MM.1S (cell line): Measurements from ENCODE around the gene GRIK4.
"Not testable (repeated sequence)": the region's sequence is repeated elsewhere in the genome, so short reads cannot be mapped to it uniquely, and the experiment has no call there.

Experiments used
- DNase-seq: peaks from one replicate; pipeline ENCODE4 v3.0.0-alpha.2; 2015
- H2AFZ ChIP-seq: fragments of 300-600 bp; sonication (generic); 2 replicates; pipeline ENCODE4 v1.6.0; 2016; ENCODE audit warnings: antibody characterized with exemption, low read length
- H3F3A ChIP-seq: fragments of 300-600 bp; sonication (generic); 2 replicates; pipeline ENCODE4 v1.6.1; 2016; ENCODE audit warnings: mild to moderate bottlenecking, antibody characterized with exemption, low read length, moderate library complexity, mixed read lengths; ENCODE audit not compliant: insufficient read depth
- H3K27ac ChIP-seq: fragments of 300-600 bp; sonication (generic); 2 replicates; pipeline ENCODE4 v1.5.1; 2016; ENCODE audit warnings: mild to moderate bottlenecking, low read length
- H3K27me3 ChIP-seq: fragments of 300-600 bp; sonication (generic); replicated peaks from 2 replicates; pipeline ENCODE4 v1.6.0; 2016; ENCODE audit warnings: low read length; ENCODE audit not compliant: insufficient read depth
- H3K36me3 ChIP-seq: fragments of 300-600 bp; sonication (generic); replicated peaks from 2 replicates; pipeline ENCODE4 v1.6.1; 2016; ENCODE audit warnings: mild to moderate bottlenecking, low read length, mixed read lengths; ENCODE audit not compliant: insufficient read depth
- H3K4me1 ChIP-seq: fragments of 300-600 bp; sonication (generic); 2 replicates; pipeline ENCODE4 v1.6.1; 2016; ENCODE audit warnings: low read length, mixed read lengths
- H3K4me2 ChIP-seq: fragments of 300-600 bp; sonication (generic); 2 replicates; pipeline ENCODE4 v1.6.0; 2016; ENCODE audit warnings: low read depth, low read length
- H3K4me3 ChIP-seq: fragments of 300-600 bp; sonication (generic); 2 replicates; pipeline ENCODE4 v1.5.1; 2016; ENCODE audit warnings: low read length, mixed read lengths
- H3K79me2 ChIP-seq: fragments of 300-600 bp; sonication (generic); 2 replicates; pipeline ENCODE4 v1.6.1; 2016; ENCODE audit warnings: mixed run types, low read length, mixed read lengths
- H3K9ac ChIP-seq: fragments of 300-600 bp; sonication (generic); 2 replicates; pipeline ENCODE4 v1.6.1; 2016; ENCODE audit warnings: low read length, mixed read lengths
- H3K9me2 ChIP-seq: fragments of 300-600 bp; sonication (generic); replicated peaks from 2 replicates; pipeline ENCODE4 v1.6.1; 2016; ENCODE audit warnings: mild to moderate bottlenecking, low read length, mixed read lengths; ENCODE audit not compliant: insufficient read depth
- H3K9me3 ChIP-seq: fragments of 300-600 bp; sonication (generic); replicated peaks from 2 replicates; pipeline ENCODE4 v1.6.1; 2016; ENCODE audit warnings: mild to moderate bottlenecking, low read length, mixed read lengths; ENCODE audit not compliant: insufficient read depth
- H4K20me1 ChIP-seq: fragments of 300-600 bp; sonication (generic); 2 replicates; pipeline ENCODE4 v1.6.1; 2016; ENCODE audit warnings: mild to moderate bottlenecking, low read length, moderate library complexity, mixed read lengths; ENCODE audit not compliant: insufficient read depth
- CTCF ChIP-seq: fragments of 300-600 bp; sonication (generic); IDR thresholded peaks from 2 replicates; pipeline ENCODE4 v1.5.1; 2016; ENCODE audit warnings: antibody characterized with exemption, low read length, mixed read lengths
- EZH2 ChIP-seq: fragments of 300-600 bp; sonication (generic); optimal IDR thresholded peaks from 2 replicates; pipeline ENCODE3; 2017; ENCODE audit warnings: low read depth, mild to moderate bottlenecking, antibody characterized with exemption, low read length, mixed read lengths
- EZH2phosphoT487 ChIP-seq: fragments of 300-600 bp; sonication (generic); IDR thresholded peaks from 2 replicates; pipeline ENCODE4 v1.6.1; 2018; ENCODE audit warnings: antibody characterized with exemption, low read length

Gene GRIK4

GRCh38 chr11:120786206-120786735, 274.7 kb downstream of the GRIK4 start:
- no peaks in the 10 kb centered on the region for H3K27me3 ChIP-seq
- H3K79me2 ChIP-seq: no peaks in the 10 kb centered on the region
- H3K9me2 ChIP-seq: no peaks in the 10 kb centered on the region
- no peaks in the 10 kb centered on the region for H3F3A ChIP-seq
- H3K4me2 ChIP-seq: no peak overlapping the region
- no peaks in the 10 kb centered on the region for H3K36me3 ChIP-seq
- TF ChIP-seq CTCF: no peak
- TF ChIP-seq EZH2phosphoT487: no peak
- no peak overlapping the region for H2AFZ ChIP-seq
- no peak for DNase-seq
- H3K27ac ChIP-seq: no peak overlapping the region
- no peak overlapping the region for H3K9ac ChIP-seq
- H3K4me1 ChIP-seq: no peaks in the 10 kb centered on the region
- H3K9me3 ChIP-seq: no peaks in the 10 kb centered on the region
- no peak overlapping the region for H3K4me3 ChIP-seq
- H4K20me1 ChIP-seq: no peaks in the 10 kb centered on the region

- DNase-seq, H3K36me3 ChIP-seq, H3K9ac ChIP-seq, H2AFZ ChIP-seq, H3K27me3 ChIP-seq, H3K4me1 ChIP-seq, H3F3A ChIP-seq, H3K9me3 ChIP-seq, H3K4me2 ChIP-seq, H3K27ac ChIP-seq, H3K4me3 ChIP-seq, H3K9me2 ChIP-seq, H3K79me2 ChIP-seq, H4K20me1 ChIP-seq: not testable (repeated sequence)
Measured at GRCh38 chr11:120787224-120787623, 275.7 kb downstream of the GRIK4 start.

- H3K9me3 ChIP-seq: no peaks in the 10 kb centered on the region
- H3K36me3 ChIP-seq: no peaks in the 10 kb centered on the region
- H3K9ac ChIP-seq: no peak overlapping the region
- TF ChIP-seq EZH2: no peak
- TF ChIP-seq CTCF: no peak
- no peak for TF ChIP-seq EZH2phosphoT487
- no peak for DNase-seq
- no peak overlapping the region for H3K27ac ChIP-seq
- no peak overlapping the region for H3K4me3 ChIP-seq
- no peaks in the 10 kb centered on the region for H3K9me2 ChIP-seq
- H4K20me1 ChIP-seq: no peaks in the 10 kb centered on the region
- no peak overlapping the region for H2AFZ ChIP-seq
- H3K4me1 ChIP-seq: no peaks in the 10 kb centered on the region
- H3K4me2 ChIP-seq: no peak overlapping the region
- H3K79me2 ChIP-seq: no peaks in the 10 kb centered on the region
- H3K27me3 ChIP-seq: no peaks in the 10 kb centered on the region
- H3F3A ChIP-seq: no peaks in the 10 kb centered on the region
Measured at GRCh38 chr11:120789391-120789790, 277.8 kb downstream of the GRIK4 start.

GRCh38 chr11:120792306-120792705, 280.8 kb downstream of the GRIK4 start:
- Histone ChIP-seq H3K27ac (no peak overlapping the region), H3K36me3 (no peaks in the 10 kb centered on the region), H3K27me3 (no peaks in the 10 kb centered on the region), H3K9me3 (no peaks in the 10 kb centered on the region), H3F3A (no peaks in the 10 kb centered on the region), H3K79me2 (no peaks in the 10 kb centered on the region), H3K9ac (no peak overlapping the region), H3K4me3 (no peak overlapping the region), H3K4me1 (no peaks in the 10 kb centered on the region), H3K4me2 (no peak overlapping the region), H4K20me1 (no peaks in the 10 kb centered on the region), H2AFZ (no peak overlapping the region), H3K9me2 (no peaks in the 10 kb centered on the region)
- DNase-seq: no peak
- no peak for TF ChIP-seq EZH2
